T-helper 2 cell treated with Interferon-gamma antibody and Interleukin-4, amounts not matched to agents 5 μg/mL and 100 μg/mL, for 36 hours (primary cell): Measurements from ENCODE around the gene SOCS6.

Experiments used
- DNase-seq: peaks from one replicate; pipeline ENCODE4 v3.0.0; 2021; ENCODE audit warnings: low spot score
- H3K27ac Mint-ChIP-seq: one replicate; pipeline ENCODE4 v1.8.0; 2021; ENCODE audit warnings: mild to moderate bottlenecking, mixed read lengths
- H3K27me3 Mint-ChIP-seq: one replicate; pipeline ENCODE4 v1.8.0; 2021; ENCODE audit warnings: low read depth, mixed read lengths
- H3K36me3 Mint-ChIP-seq: one replicate; pipeline ENCODE4 v1.8.0; 2021; ENCODE audit warnings: low read depth, mixed read lengths
- H3K4me1 Mint-ChIP-seq: one replicate; pipeline ENCODE4 v1.8.0; 2021; ENCODE audit warnings: low read depth, mixed read lengths
- H3K4me3 Mint-ChIP-seq: one replicate; pipeline ENCODE4 v1.8.0; 2022; ENCODE audit warnings: mild to moderate bottlenecking, moderate library complexity, mixed read lengths
- H3K9me3 Mint-ChIP-seq: one replicate; pipeline ENCODE4 v1.8.0; 2021; ENCODE audit warnings: mixed read lengths

SOCS6 gene

DNA sequence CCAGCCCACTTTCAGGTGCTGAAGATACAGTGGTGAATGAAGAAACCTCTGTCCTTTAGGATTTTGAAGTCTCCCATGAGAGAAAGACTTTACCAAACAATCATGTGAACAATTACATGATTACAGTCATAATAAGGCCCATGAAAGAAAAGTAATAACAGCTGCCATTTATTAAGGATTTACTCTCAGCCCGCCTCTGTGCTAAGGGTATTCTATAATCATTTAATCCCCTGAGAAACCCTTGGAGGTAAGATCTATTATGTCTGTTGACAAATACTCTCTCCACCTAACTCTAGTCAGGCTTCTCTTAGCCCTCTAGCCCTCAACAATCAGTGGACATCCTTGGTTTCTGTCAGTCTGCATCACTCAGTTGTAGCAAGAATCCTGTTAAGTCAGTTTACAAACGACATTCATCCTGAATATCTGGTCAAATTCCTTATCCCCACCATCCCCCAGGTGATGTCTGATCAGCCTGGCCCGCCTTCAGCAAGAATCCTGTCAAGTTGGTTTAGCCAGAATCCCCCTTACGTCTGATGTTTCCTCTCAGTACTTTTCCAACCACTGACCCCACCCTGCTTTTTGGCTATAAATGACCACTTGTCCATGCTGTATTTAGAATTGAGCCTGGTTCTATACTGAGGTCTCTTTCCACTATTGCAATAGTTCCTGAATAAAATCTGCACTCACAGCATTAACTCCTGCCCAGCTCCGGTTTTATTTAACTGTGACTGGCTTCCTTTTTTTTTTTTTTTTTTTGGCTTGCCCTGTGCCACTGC, 12.2 kb upstream of the SOCS6 start:
- no peak for DNase-seq
- peaks cover 17% of the 10 kb centered on the region for H3K9me3 Mint-ChIP-seq
- H3K27ac Mint-ChIP-seq, result no peak overlapping the region
- H3K4me1 Mint-ChIP-seq, result no peaks in the 10 kb centered on the region
- H3K36me3 Mint-ChIP-seq, result no peaks in the 10 kb centered on the region
- H3K27me3 Mint-ChIP-seq, result no peaks in the 10 kb centered on the region
- H3K4me3 Mint-ChIP-seq, result no peak overlapping the region

DNA sequence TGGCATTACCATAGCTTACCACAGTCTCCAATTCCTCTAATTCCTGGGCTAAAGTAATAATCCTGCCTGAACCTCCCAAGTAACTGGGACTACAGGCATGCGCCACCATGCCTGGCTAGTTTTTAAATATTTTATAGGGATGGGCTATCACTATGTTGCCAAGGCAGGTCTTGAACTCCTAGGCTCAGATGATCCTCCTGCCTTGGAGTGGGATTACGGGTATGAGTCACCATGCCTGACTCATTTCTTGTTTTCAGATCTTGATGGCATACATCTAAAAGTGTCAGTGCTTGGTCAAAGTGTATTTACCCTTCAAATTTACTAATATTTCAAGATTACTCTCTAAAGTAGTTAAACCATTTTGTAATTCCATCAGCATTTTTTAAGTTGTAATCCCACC, 9.4 kb upstream of the SOCS6 start:
- Mint-ChIP-seq H3K4me3 (no peak overlapping the region), H3K27ac (no peak overlapping the region), H3K4me1 (no peaks in the 10 kb centered on the region), H3K36me3 (no peaks in the 10 kb centered on the region), H3K9me3 (peaks cover 3% of the 10 kb centered on the region), H3K27me3 (no peaks in the 10 kb centered on the region)
- DNase-seq, result no peak

DNA sequence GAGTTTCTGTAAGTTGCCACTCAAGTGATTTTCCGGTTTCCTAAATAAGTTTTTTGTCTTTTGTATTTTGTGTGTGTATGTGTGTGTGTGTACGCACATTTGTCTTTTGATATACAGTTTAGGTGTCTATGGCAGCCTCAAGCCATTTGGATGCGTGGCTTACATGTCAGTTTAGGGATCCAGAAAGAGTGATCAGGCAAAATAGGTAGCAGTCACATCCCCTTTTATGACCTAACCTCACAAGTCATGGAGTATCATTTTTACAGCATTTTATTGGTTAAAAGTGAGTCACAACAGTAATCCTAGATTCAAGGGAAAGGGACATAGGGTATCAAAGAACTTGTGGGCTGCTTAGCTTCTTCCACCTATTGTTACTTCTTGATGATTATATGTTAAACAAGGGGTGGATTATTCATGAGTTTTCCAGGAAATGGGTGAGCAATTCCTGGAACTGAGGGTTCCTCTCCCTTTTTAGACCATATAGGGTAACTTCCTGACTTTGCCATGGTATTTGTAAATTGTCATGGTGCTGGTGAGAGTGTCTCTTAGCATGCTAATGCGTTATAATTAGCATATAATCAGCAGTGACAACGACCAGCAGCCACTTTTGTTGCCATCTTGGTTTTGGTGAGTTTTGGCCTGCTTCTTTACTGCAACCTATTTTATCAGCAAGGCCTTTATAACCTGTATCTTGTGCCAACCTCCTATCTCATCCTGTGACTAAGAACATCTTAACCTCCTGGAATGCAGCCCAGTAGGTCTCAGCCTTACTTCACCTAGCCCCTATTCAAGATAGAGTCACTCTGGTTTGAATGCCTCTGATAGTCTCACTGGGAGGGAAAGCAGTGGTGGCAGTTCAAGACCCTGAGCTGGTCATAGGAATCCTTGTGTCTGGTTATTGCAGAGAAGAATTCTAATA, 8.6 kb upstream of the SOCS6 start:
- Mint-ChIP-seq H3K36me3 (no peaks in the 10 kb centered on the region), H3K27me3 (peaks cover 1% of the 10 kb centered on the region), H3K27ac (no peak overlapping the region), H3K9me3 (peaks cover 3% of the 10 kb centered on the region), H3K4me1 (no peaks in the 10 kb centered on the region), H3K4me3 (no peak overlapping the region)
- no peak for DNase-seq

DNA sequence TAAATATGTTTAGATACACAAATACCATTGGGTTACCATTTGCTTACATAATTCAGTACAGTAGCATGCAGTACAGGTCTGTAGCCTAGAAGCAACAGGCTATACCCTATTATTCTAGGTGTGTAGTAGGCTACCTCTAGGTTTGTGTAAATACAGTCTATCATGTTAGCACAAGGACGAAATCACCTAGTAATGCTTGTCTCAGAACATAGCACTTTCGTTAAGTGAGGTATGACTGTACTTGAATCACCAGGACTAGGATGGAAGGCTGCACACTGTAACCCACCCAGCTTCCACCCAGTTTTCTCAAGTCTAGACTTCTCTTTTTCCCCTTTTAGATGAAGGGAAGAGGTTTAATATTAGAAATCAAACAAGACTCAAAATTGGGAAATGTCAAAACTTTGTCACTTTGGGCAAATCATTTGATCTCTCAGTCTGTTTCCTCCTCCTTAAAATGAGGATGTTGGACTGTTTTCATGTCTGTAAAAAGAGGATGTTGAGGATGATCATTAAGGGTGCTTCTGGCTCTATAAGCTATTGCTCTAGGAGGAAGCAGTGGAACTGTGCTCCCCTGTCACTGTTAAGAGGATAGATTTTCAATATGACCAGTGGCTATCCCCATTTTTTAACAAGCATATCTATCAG, 3.7 kb upstream of the SOCS6 start:
- no peak for DNase-seq
- Mint-ChIP-seq H3K27me3 (peaks cover 22% of the 10 kb centered on the region), H3K27ac (no peak overlapping the region), H3K9me3 (peaks cover 3% of the 10 kb centered on the region), H3K4me1 (peaks cover 4% of the 10 kb centered on the region), H3K36me3 (peaks cover 3% of the 10 kb centered on the region), H3K4me3 (no peak overlapping the region)

DNA sequence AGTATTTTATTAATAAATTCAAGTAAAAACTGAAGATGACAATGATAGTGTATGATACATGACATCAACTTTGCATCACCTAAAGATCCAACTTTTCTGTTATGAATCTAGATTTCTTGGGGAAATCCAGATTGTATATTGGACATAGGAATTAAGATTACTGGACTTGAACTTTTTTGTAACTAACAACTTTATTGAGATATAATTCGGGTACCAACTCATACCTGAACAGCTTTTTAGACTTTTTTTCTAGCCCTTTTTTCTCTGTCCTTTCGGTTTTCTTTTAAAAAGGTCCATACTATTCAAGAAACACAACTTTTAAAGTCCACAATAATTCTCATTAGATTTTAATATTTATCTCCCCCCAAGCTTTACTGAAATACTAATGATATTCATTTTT, 1.1 kb upstream of the SOCS6 start:
- Mint-ChIP-seq H3K36me3 (peaks cover 7% of the 10 kb centered on the region), H3K4me3 (peak overlapping the region; percentile 40), H3K27me3 (peaks cover 35% of the 10 kb centered on the region), H3K27ac (no peak overlapping the region), H3K4me1 (peaks cover 10% of the 10 kb centered on the region), H3K9me3 (no peaks in the 10 kb centered on the region)
- DNase-seq, result no peak

DNA sequence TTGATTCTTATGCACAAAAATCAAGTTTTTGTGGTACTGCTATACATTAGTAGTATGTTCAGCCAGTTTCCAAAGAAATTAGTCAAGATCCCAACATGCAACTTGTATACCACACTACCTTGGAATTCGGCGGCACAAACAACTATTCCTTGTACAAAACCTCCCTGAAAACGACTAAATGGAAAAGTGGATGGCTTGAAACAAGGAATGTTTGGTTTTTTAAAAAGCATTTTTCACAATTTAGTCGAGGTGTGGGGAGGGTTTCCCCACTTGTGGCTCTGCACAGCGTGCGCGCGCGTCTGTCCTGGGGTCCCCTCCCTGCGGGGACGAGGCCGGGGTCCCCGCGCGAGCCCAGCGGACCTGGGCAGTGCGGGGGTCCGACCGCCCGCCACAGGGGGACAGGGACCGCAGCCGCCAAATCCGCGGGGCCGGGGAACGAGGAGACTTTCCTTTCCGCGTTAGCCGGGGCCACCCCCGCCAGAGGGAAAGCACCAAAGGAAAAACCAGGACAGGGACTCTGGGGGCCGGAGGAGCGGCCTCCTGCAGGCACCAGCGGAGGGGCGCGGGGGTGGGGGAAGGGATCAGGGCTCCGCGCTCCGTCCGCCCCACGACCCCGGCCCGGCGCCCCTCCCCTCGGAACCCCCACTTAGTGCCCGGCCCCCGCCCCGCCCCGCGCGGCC, 534 bp upstream of the SOCS6 start:
- Mint-ChIP-seq H3K9me3 (no peaks in the 10 kb centered on the region), H3K4me3 (peak overlapping the region; percentile 40), H3K27me3 (peaks cover 36% of the 10 kb centered on the region), H3K4me1 (peaks cover 12% of the 10 kb centered on the region), H3K36me3 (peaks cover 7% of the 10 kb centered on the region), H3K27ac (no peak overlapping the region)
- no peak for DNase-seq

DNA sequence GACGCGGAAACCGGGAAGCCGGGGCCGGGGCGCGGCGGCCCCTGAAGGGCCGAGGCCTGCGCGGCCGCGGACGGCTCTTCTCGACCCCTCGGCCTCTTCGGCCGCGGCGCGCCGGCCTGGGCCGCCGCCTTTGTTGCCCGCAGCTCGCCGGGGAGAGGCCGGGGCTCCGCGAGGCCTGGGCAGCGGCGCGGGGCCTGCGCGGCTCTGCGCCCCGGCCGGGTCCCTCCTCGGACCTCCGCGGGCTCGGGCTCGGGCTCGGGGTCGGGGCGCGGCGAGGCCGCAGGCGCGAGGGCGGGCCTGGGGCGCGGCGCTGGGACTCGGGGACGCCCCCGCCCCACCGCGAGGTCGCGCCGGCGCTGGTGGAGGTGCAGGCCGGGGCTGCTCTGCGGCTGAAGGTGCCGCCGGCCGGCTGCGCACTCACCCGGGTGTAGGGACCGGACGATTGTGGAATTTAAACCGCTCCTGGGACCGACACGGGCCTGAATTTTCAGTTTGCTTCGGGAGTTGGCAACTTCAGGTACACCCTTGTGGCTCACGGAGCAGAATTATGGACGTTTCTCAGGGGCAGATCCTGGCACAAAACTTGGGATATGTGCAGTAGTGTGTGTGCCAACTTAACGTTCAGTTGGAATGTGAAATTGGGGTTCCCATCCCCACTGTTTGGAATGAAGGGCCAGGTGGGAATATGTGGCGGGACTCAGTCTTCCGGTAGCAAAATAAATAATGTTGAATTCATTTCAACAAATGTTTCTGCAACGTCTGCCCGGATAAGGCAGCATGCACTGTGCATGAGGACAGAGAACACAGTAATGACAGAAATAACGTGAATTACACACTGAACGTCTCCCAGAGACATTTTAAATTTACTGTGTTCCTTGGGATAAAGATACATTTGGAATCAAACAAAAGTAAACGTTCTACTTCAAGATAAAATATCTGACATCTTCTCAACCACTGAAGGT, 787 bp downstream of the SOCS6 start:
- Mint-ChIP-seq H3K4me1 (peaks cover 14% of the 10 kb centered on the region), H3K9me3 (no peaks in the 10 kb centered on the region), H3K27ac (peak overlapping the region; percentile 70), H3K36me3 (peaks cover 7% of the 10 kb centered on the region), H3K27me3 (peaks cover 36% of the 10 kb centered on the region), H3K4me3 (peak overlapping the region; percentile 91)
- peak; percentile 45 for DNase-seq

DNA sequence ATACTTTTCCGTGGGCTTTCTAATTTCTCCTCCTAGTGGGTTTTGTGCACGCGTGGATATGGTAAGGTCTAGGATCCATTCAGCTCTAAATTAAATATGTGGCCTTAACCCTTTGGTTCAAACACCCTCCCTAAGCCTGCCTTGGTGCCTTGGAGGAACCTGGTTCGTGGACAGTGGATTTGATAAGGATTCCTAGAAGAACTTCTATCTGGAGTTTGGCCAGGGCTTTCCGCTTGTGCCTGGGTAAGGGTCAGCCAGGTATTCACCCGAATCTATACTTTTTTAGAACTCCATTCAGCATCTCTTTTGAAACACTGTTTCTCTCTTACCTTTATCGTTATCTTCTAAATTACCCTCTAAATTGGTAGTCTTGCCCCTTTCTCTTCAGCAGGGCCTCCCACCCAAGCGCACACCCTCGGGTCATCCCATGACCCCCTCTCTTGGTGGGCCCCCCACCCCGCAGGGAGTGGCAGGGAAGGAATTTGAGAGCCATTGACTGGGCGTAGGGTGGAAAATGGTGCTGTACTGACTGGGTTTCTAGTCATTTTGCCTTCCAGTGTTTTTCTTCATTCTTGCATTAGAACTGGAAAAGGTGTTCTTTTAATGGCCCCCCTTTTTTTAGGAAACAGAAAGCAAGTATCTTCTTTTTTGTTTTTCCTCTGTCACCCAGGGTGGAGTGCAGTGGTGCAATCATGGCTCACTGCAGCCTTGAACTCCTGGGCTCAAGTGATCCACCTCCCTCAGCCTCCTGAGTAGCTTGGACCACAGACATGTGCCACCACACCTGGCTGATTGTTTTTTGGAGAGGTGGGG, 1.8 kb downstream of the SOCS6 start:
- Mint-ChIP-seq H3K27me3 (peaks cover 33% of the 10 kb centered on the region), H3K4me1 (peaks cover 14% of the 10 kb centered on the region)

DNA sequence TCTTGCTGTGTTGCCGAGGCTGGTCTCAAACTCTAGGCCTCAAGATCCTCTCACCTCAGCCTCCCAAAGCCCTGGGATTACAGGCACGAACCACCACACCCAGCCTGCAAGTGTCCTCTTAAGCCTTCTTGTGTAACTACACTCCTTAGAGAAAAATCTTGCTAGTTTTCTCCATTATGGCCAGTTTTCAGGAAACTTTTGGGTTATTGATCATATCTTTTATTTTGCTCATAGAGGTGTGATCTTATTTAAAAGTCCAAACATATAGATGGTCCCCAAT, 2.4 kb downstream of the SOCS6 start:
- H3K27ac Mint-ChIP-seq, result no peak overlapping the region
- H3K9me3 Mint-ChIP-seq, result no peaks in the 10 kb centered on the region
- peaks cover 30% of the 10 kb centered on the region for H3K27me3 Mint-ChIP-seq
- DNase-seq, result no peak
- H3K4me3 Mint-ChIP-seq, result peak overlapping the region; percentile 64
- peaks cover 7% of the 10 kb centered on the region for H3K36me3 Mint-ChIP-seq
- peaks cover 14% of the 10 kb centered on the region for H3K4me1 Mint-ChIP-seq

More for the DNA sequence above, 1.8 kb downstream of the SOCS6 start:
- no peaks in the 10 kb centered on the region for H3K9me3 Mint-ChIP-seq
- no peak for DNase-seq
- H3K4me3 Mint-ChIP-seq, result peak overlapping the region; percentile 91
- H3K36me3 Mint-ChIP-seq, result peaks cover 7% of the 10 kb centered on the region
- H3K27ac Mint-ChIP-seq, result no peak overlapping the region

DNA sequence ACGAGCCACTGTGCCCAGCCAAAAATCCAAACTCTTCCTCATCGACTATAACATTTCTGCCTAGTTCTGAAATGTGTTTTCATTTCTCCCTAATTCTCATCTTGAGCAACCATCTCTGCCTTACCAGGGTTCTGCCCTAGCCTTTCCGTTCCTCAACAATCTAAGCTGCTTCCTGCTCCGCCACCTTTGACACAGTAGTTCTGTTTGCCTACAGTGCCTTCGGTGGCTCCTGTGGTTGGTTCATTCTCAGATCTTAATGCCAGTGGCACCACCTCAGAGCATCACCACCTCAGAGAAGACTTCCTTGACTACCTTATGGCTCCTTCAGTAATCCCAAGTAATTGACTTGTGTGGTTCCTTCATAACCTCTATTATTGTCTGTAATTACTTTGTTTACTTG, 3.8 kb downstream of the SOCS6 start:
- Mint-ChIP-seq H3K27me3 (peaks cover 28% of the 10 kb centered on the region), H3K27ac (no peak overlapping the region), H3K4me3 (no peak overlapping the region), H3K4me1 (peaks cover 14% of the 10 kb centered on the region), H3K36me3 (peaks cover 7% of the 10 kb centered on the region), H3K9me3 (no peaks in the 10 kb centered on the region)
- no peak for DNase-seq

DNA sequence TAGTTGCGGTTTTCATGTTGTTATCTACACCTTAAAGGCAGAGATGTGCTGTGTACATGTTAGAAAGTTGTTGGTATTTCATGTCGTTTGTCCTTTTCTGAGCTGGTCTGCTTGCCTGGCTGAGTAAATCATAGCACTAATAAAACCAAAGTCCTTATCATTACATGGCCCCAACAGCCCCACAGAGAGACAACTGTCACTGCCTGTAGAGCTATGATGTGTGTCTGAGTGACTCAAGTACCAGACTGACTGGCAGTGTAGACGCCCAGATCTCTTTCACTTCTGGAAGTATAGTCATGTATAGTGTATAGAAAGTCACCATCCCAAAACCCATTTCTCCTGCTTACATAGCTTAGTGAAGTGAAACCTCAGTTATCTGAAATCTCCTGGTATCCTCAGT, 4.3 kb downstream of the SOCS6 start:
- no peak for DNase-seq
- H3K27ac Mint-ChIP-seq, result no peak overlapping the region
- peaks cover 14% of the 10 kb centered on the region for H3K4me1 Mint-ChIP-seq
- peaks cover 7% of the 10 kb centered on the region for H3K36me3 Mint-ChIP-seq
- peaks cover 24% of the 10 kb centered on the region for H3K27me3 Mint-ChIP-seq
- H3K4me3 Mint-ChIP-seq, result no peak overlapping the region
- no peaks in the 10 kb centered on the region for H3K9me3 Mint-ChIP-seq

DNA sequence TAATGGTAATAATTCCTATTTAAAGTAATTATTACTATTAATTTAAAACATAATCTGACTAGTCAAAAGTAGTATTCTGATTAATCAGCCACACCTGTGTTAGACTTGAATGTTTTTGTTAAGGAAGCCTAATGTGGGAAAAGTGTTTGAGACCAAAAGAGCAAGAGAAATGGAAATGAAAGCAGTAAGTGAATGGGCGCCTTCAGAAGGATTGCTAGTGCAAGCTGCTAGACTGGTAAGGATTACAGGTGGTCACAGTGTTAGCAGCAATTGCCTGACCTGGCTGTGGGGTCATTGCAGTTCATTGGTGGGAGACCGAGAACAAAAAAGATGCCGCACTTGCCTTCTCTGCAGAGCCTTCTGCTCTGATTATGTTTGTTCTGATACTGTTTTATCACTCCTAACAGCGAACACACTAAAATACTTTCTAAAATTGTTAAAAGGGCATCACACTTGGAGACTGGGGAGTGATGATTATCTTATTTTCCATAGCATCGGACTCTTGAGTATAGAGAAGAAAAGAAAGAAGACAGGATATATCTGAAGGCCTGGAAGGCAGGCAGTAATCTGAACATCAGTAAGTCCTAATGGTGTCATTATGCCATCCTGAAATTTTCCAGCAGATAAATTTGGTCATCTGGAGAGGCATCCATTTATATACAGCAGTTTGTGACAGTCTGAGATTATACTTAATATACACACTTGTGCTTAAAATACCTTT, 5.8 kb downstream of the SOCS6 start:
- Mint-ChIP-seq H3K27me3 (peaks cover 24% of the 10 kb centered on the region), H3K36me3 (peaks cover 7% of the 10 kb centered on the region), H3K27ac (no peak overlapping the region), H3K4me1 (peaks cover 13% of the 10 kb centered on the region), H3K9me3 (no peaks in the 10 kb centered on the region), H3K4me3 (no peak overlapping the region)
- DNase-seq, result no peak
